Hepatocyte (in vitro differentiated cells): Measurements from ENCODE around the gene PRDM16. TPM values are rescaled to one million over a fixed set of nuclear protein-coding genes. Genes with fewer than 3 reads are reported as not detected.

Source experiments
- DNase-seq: peaks from one replicate; pipeline ENCODE4 v3.0.0-alpha.2; 2016; ENCODE audit warnings: low spot score
- H2AFZ ChIP-seq: fragments of 200-600 bp; sonication (generic); 2 replicates; pipeline ENCODE4 v1.6.0; 2016; ENCODE audit warnings: antibody characterized with exemption, mild to moderate bottlenecking
- H3K27ac ChIP-seq: fragments of 200-600 bp; sonication (generic); 2 replicates; pipeline ENCODE4 v1.5.1; 2016; ENCODE audit warnings: mild to moderate bottlenecking
- H3K27me3 ChIP-seq: fragments of 200-600 bp; sonication (generic); 2 replicates; pipeline ENCODE4 v1.6.1; 2016
- H3K36me3 ChIP-seq: fragments of 200-600 bp; sonication (generic); replicated peaks from 2 replicates; pipeline ENCODE4 v1.5.1; 2016; ENCODE audit warnings: low read depth; ENCODE audit not compliant: insufficient read depth
- H3K4me1 ChIP-seq: fragments of 200-600 bp; sonication (generic); 2 replicates; pipeline ENCODE4 v1.5.1; 2016; ENCODE audit warnings: mild to moderate bottlenecking, moderate library complexity; ENCODE audit not compliant: insufficient read depth
- H3K4me2 ChIP-seq: fragments of 200-600 bp; sonication (generic); 2 replicates; pipeline ENCODE4 v1.6.0; 2016
- H3K4me3 ChIP-seq: fragments of 200-600 bp; sonication (generic); 2 replicates; pipeline ENCODE4 v1.5.1; 2016; ENCODE audit warnings: mild to moderate bottlenecking
- H3K79me2 ChIP-seq: fragments of 200-600 bp; sonication (generic); 2 replicates; pipeline ENCODE4 v1.6.0; 2017; ENCODE audit warnings: mild to moderate bottlenecking
- H3K9me2 ChIP-seq: fragments of 200-600 bp; sonication (generic); replicated peaks from 2 replicates; pipeline ENCODE4 v1.6.0; 2017; ENCODE audit warnings: mild to moderate bottlenecking; ENCODE audit not compliant: insufficient read depth
- H3K9me3 ChIP-seq: fragments of 200-600 bp; sonication (generic); 2 replicates; pipeline ENCODE4 v1.5.1; 2016; ENCODE audit warnings: low read depth, mild to moderate bottlenecking
- H4K20me1 ChIP-seq: fragments of 200-600 bp; sonication (generic); 2 replicates; pipeline ENCODE4 v1.6.0; 2016; ENCODE audit warnings: mild to moderate bottlenecking; ENCODE audit not compliant: insufficient read depth, poor library complexity, severe bottlenecking
- CTCF ChIP-seq: fragments of 200-600 bp; sonication (generic); IDR thresholded peaks from 2 replicates; pipeline ENCODE4 v1.5.1; 2016; ENCODE audit warnings: antibody characterized with exemption, mild to moderate bottlenecking; ENCODE audit not compliant: poor library complexity
- EZH2 ChIP-seq: fragments of 200-600 bp; sonication (generic); IDR thresholded peaks from 2 replicates; pipeline ENCODE4 v1.6.1; 2016; ENCODE audit warnings: antibody characterized with exemption, mild to moderate bottlenecking, borderline replicate concordance
- EZH2phosphoT487 ChIP-seq: fragments of 200-600 bp; sonication (generic); IDR thresholded peaks from one replicate; pipeline ENCODE4 v1.6.1; 2018; ENCODE audit warnings: antibody characterized with exemption, mild to moderate bottlenecking, low read depth, moderate library complexity; ENCODE audit not compliant: unreplicated experiment, severe bottlenecking
- WGBS: methylation state at CpG from one replicate; pipeline ENCODE4 v1.1.6; 2016; ENCODE audit warnings: low lambda C conversion rate; ENCODE audit errors: missing lambda C conversion rate; 5-methylcytosine and 5-hydroxymethylcytosine counted together
- polyA plus RNA-seq: library from polyadenylated mRNA; unstranded; fragments of >200 nt; fragmentation: Nextera tagmentation; extraction: Ambion mirVana; gene quantifications from 2 replicates; pipeline ENCODE4 v1.2.1, GENCODE V29; 2016
- total RNA-seq: library from RNA; depleted of rRNA; stranded (reverse); fragments of >200 nt; gene quantifications from 2 replicates; pipeline ENCODE4 v1.2.3, GENCODE V29; 2014

The PRDM16 gene
- total and polyA plus RNA-seq, 2 experiments from 2014 or later: 8.1 to 9.9 TPM

DNA sequence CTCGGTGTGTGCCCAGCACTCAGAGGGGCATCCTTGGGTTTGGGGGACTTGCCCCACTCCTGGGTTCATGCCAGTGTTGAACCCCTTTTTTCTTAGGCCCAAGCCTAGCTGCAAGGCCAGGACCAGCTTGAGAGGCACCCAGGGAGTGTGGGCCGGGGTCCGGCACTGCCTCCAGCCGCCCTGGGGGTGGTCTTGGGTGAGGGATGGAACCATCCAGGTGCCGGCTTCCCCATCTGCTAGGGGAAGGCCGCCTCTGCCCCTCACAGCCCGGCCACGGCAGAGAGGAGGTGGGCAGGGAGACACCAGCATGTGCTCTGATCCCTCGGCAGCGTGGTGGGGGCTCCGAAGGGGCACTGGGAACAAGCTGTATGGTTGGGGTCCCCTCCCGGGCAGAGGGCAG is 335.3 kb downstream of the PRDM16 start:
- H3K9me3 ChIP-seq: no peaks in the 10 kb centered on the region
- no peaks in the 10 kb centered on the region for H3K9me2 ChIP-seq
- DNase-seq: no peak
- H4K20me1 ChIP-seq: no peaks in the 10 kb centered on the region
- no peaks in the 10 kb centered on the region for H3K79me2 ChIP-seq
- no peak overlapping the region for H3K4me3 ChIP-seq
- peaks cover 18% of the 10 kb centered on the region for H3K4me1 ChIP-seq
- no peak overlapping the region for H3K4me2 ChIP-seq
- no peaks in the 10 kb centered on the region for H3K27me3 ChIP-seq
- 99% methylated on average over 10 of the region's 12 CpGs for WGBS
- H3K36me3 ChIP-seq: no peaks in the 10 kb centered on the region
- no peak overlapping the region for H2AFZ ChIP-seq
- TF ChIP-seq EZH2phosphoT487 (no peak), EZH2 (no peak), CTCF (no peak)
- H3K27ac ChIP-seq: no peak overlapping the region

GRCh38 chr1:3404801-3405200 is 335.8 kb downstream of the PRDM16 start:
- Histone ChIP-seq H3K36me3 (no peaks in the 10 kb centered on the region), H3K9me3 (no peaks in the 10 kb centered on the region), H3K4me1 (peaks cover 18% of the 10 kb centered on the region), H4K20me1 (no peaks in the 10 kb centered on the region), H3K27me3 (no peaks in the 10 kb centered on the region), H3K4me2 (no peak overlapping the region), H3K4me3 (no peak overlapping the region), H3K27ac (no peak overlapping the region), H2AFZ (no peak overlapping the region), H3K79me2 (no peaks in the 10 kb centered on the region), H3K9me2 (no peaks in the 10 kb centered on the region)
- WGBS: 95% methylated on average over 26 of the region's 27 CpGs
- TF ChIP-seq EZH2 (no peak), CTCF (no peak), EZH2phosphoT487 (no peak)
- DNase-seq: no peak

GRCh38 chr1:3405491-3405890 is 336.5 kb downstream of the PRDM16 start:
- no peak for TF ChIP-seq EZH2
- no peak for TF ChIP-seq EZH2phosphoT487
- TF ChIP-seq CTCF: no peak
- Histone ChIP-seq H3K36me3 (no peaks in the 10 kb centered on the region), H3K79me2 (no peaks in the 10 kb centered on the region), H3K4me3 (no peak overlapping the region), H4K20me1 (no peaks in the 10 kb centered on the region), H3K9me3 (no peaks in the 10 kb centered on the region), H3K27ac (no peak overlapping the region), H2AFZ (no peak overlapping the region), H3K9me2 (no peaks in the 10 kb centered on the region), H3K4me1 (peaks cover 18% of the 10 kb centered on the region), H3K4me2 (no peak overlapping the region), H3K27me3 (no peaks in the 10 kb centered on the region)
- WGBS: 95% methylated on average over 30 of the region's 30 CpGs
- DNase-seq: no peak
